ENCODE results near the gene MIB1.
"Not testable (repeated sequence)": the region's sequence is repeated elsewhere in the genome, so short reads cannot be mapped to it uniquely, and the experiment has no call there.

Gene MIB1

DNA sequence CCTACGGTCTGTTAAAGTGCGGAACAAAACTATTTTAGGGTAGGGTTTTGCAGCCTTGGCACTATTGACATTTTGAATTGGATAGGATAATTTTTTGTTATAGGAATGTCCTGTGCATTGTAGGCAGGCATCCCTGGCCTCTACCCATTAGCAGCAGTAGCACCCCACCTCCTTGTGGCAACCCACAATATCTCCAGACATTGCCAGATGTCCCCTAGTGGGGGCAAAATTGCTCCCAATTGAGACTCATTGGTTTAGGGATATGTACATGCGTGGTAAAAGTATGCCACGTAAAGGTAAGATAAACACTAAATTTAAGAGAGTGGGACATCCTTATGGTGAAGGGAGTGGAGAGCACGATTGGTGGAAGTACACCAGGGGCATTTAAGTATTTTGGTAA lies 4.6 kb downstream of the MIB1 start:
- no peak for DNase-seq

DNA sequence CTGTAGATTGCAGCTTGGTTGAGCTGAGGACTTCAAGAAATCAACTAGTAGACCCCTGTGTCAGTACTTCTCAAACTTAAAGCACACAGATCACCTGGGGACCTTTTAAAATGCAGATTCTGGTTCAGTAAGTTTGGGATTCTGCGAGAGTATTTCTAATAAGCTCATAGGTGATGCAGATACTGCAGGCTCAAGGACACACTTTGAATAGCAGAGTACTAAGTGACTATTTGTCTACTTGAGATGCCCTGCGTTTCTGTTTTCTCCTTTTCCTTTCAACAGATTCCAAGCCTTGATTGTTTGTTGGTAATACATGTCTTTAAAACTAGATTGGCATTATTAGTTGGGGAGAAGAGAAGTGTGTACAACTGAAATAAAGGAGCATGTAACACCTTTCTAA lies 6.7 kb downstream of the MIB1 start:
- DNase-seq, result no peak

DNA sequence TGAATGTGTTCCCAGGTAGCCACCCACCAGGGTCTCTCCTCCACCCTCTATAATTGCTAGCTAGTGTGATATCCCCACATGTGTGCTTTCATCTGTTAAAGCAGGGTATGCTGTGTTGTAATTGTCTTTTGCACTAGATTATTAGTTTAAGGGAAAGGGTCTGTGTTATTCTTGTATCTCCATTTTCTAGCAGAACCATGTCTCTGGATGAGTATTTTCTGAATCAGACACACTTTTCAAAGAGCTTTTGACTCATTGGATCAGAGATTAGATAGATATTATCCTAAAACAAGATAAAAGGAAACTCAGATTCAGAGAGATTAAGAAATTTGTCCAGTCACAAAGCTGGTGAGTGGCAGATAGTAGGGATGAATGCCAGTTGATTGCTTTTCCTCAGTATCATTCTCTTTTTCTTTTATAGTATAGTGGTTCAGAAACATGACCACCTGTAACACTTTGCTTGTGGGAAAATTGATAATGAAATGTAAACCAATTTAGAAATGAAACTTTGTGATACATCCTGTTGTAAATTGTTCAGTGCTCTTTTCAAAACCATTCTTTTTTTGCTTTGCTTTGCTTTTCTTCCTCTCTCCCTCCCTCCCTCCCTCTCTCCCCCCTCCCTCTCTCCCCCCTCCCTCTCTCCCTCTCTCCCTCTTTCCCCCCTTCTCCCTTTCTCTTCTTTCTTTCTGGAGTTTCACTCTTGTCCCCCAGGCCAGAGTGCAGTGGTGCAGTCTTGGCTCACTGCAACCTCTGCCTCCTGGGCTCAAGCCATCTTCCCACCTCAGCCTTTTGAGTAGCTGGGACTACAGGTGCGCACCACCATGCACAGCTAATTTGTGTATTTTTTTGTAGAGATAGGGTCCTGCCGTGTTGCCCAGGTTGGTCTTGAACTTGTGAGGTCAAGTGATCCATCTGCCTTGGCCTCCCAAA lies 7.4 kb downstream of the MIB1 start:
- DNase-seq, result peak in 1 of 2 experiments; percentile 42

DNA sequence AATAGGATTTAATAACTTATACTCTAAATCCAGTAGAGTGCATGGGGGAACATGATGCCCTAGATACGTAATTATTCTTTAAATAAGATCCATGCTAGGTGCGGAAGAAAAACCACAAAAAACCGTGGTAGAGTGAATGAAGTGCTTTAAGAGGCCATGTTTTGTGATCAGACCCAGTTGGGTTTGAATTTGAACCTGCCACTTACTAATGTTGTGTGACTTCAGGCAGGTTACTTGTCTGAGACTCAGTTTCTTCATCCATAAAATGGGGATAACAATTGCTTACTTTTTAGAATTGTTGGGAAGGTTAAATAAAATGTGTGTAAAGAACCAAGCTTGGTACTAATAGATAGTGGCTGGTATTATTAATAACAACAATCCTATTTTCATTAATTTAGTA lies 17.2 kb downstream of the MIB1 start:
- DNase-seq, result no peak

DNA sequence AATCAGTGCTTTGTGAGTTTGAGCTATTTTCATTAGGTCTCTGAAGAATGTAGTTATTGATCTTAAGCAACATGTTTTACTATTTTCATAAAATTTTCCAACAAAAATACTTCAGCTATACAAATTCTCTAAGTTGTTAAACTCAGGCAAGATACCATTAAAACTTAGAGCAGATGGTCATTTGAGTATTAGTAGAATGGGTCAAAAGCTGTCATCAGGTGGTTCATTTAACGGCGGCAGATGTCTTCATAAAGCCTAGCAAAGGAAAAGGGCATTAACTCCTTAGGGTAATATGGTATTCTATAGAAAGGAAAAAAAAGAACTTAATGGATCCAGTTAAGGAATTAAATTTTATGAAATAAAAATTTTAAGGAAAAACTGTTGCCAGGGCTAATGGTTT lies 19.2 kb downstream of the MIB1 start:
- DNase-seq, result no peak

DNA sequence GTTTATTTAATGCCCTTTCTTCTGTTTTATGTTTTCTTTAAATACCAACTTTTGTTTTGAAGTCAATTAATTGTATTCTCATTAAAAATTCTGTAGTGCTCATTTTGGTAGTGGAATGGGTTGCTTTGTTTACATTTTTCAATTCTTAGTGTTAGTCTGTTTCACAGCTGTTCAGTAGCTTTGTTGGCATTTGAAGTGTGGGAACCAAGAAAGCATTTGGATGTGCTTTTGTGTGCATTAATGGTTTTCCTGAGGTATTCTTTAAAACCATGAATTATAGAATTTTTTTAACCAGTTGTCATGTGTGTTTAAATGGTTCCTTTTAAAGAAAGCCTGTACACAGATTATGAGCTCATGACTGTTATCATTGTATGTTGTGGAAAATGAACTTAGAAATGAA lies 19.7 kb downstream of the MIB1 start:
- DNase-seq, result no peak

DNA sequence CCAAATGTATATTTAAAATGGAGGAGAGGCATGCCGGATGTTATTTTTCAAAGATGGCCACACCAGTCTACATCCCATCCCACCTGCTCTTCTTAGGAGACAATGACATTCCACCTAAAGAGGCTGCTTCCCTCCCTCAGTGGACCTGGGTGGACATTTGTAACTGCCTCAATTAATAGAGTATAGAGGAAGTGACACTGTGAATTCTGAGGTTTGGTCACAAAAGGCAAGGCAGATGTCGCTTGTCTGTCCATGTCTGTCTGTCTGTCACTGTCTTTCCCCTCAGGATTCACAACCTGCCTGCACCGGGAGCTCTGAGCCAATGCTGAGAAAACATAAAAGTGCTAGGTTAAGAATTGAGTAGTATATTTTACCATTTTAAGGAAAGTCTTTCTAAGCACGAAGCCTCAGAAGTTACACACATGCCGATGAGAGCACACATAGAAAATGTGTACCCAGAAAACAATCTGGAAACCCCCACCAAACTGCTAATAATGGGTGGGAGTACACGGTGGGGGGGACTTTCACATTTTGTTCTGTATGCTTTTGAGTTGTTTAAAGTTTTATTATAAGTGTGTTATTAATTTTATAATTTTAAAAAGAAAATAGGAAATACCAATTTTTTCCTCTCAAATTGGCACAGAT lies 21.0 kb downstream of the MIB1 start:
- DNase-seq, result no peak

DNA sequence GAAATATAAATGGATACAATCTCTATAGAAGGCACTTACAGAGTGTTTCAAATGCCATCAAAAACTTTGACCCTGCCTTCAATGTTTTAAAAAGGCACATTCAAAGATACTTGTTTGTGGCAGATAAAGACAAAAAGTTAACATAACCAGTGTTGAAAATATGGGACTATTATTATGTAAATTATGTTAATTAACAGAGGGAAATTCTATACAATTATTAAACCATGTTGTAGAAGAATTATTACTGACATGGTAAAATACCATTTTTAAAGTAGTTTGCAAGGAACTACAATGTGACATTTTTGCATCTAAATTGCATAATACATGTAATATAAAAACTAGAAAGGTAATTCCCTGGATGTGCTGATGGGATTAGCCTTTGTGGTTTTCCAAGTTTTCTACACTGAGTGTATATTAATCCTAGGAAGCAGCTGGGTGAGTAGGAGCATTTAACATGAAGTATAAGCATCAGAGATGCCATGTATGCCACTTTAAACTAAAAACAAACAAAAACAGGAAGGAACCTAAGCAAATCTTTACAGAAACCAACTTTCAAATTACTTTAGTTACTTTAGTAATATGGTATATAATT lies 21.7 kb downstream of the MIB1 start:
- DNase-seq, result no peak

DNA sequence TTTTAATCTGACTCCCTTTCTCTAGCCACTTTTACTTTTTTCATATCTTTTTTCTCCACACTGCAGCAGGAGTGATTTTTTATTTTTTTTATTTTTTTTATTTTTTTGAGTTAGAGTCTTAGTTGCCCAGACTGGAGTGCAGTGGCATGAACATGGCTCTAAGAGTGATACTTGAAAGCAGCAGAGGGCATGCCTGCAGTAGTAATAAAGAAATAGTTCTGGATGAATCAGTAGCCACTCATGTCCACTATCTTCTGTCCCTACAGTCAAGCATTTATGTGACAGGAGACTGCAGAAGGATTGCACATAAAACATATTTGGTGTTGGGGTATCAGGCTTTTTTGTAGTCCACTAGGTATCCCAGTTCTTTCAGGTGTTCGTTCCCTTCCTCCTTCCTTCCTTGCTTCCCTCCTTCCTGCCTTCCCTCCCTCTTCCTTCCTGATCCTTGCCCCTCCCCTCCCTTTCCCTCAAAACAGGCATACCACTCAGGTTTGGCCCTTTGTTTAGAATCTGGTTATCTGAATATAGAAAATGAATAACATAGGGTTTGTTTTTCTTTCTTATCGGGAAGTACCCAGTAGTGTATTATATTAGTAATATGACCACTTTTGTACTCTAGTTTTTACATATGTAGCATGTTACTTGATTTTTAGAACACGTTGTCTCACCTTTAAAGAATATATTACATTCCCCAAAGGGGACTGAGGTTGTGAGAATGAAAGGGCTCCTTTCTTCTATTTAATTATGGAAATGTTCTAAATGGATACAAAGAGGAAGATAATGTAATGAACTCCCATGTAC lies 23.5 kb downstream of the MIB1 start:
- no peak for DNase-seq

DNA sequence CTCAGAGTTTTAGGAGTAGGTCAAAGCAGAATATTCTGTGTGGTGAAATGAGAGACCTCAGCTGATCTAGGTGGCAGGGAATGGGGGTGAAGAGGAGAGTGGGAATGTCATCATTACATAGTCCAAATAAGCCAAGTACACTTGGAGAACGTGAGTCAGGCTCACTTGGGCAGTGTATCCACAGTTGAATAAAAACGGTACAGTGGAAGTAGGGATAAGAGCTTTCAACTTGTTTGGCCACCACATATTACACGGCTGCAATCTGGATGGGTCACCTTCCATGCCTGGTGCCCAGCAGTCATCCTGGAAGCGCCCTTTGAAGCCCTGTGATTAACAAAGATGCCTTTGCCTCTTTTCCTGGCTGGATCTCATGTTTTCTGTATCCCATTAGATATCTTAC lies 28.6 kb downstream of the MIB1 start:
- DNase-seq, result no peak

DNA sequence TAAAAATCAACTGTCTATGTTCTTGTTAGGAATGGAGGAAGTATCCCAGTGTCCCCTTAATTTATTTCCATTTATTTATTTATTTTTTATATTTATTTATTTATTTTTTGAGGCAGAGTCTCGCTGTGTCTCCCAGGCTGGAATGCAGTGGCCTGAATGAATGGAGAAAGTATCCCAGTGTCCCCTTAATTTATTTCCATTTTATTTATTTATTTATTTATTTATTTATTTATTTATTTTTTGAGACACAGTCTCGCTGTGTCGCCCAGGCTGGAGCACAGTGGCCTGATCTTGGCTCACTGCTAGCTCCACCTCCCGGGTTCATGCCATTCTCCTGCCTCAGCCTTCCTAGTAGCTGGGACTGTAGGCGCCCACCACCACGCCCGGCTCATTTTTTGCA lies 34.1 kb downstream of the MIB1 start:
- no peak for DNase-seq

- DNase-seq, result no peak
These were observed 37.2 kb downstream of the MIB1 start for GRCh38 chr18:21777814-21778213.

- DNase-seq, result no peak
These were observed 45.9 kb downstream of the MIB1 start for GRCh38 chr18:21786526-21786925.

DNA sequence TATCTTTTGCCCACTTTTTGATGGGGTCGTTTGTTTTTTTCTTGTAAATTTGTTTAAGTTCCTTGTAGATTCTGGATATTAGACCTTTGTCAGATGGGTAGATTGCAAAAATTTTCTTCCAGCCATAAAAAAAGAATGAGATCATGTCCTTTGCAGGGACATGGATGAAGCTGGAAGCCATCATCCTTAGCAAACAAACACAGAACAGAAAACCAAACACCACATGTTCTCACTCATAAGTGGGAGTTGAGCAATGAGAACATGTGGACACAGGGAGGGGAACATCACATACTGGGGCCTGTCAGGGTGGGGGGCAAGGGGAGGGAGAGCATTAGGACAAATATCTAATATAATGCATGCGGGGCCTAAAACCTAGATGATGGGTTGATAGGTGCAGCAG lies 55.5 kb downstream of the MIB1 start:
- not testable (repeated sequence) for DNase-seq

DNA sequence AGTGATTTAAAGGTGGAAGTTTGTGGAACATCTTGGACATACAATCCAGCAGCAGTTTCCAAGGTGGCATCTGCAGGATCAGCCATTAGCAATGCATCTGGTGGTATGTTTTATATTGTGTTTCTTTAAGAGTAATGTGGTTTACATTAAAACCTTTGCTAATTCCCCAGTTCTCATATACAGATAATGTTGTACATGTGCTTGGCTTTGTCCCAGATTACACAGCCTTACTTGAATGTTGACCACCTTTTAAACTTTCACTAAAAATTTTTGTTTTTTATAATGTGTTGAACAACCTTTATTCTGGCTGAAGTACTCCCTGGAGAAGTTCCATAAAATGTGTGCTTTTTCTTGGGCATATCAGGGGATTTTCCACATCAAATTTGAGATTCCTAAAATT lies 57.5 kb downstream of the MIB1 start:
- no peak for DNase-seq

DNA sequence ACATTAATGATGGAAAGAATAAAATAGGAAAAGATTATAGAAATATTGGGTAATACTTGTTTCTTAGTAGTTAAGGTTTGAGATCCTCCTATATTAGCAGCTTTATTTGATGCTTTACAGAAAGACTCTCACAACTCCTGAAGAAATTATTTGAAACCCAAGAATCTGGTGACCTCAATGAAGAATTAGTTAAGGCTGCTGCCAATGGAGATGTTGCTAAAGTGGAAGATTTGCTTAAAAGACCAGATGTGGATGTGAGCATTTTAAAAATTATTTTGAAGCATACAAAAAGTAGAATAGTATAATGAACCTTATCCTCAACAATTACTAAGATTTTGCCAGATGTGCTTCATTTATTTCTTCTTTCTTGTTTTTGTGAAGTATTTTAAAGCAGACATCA lies 59.1 kb downstream of the MIB1 start:
- no peak for DNase-seq

DNA sequence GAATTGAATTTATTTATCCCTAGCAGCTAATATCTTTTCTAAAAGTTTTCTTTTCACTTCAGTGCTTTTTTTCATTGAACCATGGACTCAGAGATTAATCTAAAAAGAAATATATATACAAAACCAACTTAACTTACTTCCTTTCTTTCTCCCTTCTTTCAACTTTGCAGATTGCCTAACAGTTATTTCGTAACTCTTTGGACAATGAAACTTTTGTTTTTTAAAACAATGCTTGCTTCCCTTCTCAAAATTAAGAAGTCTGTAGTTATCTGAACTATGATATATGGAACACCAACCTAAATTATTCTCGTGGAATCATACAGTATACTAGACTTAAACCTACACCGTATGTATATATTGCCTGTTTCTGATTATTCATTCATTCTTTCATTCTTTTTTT lies 62.9 kb downstream of the MIB1 start:
- DNase-seq, result no peak

DNA sequence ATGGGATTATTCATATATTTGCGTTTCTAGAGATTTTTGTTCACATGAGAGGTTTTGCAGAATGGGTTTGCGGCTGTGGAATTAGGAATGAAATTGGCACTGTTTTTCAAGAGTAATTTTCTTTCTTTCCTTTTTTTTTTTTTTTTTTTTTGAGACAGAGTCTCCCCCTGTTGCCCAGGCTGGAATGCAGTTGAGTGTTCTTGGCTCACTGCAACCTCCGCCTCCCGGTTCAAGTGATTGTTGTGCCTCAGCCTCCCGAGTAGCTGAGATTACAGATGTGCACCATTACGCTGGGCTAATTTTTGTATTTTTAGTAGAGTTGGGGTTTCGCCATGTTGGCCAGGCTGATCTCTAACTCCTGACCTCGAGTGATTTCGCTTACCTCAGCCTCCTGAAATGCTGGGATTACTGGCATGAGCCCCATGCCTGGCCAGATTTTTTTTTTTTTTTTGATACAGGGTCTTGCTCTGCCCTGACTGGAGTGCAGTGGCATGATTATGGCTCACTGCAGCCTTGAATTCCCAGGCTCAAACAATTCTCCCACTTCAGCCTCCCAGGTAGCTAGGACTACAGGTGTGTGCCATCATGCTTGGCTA lies 65.3 kb downstream of the MIB1 start:
- no peak for DNase-seq

DNA sequence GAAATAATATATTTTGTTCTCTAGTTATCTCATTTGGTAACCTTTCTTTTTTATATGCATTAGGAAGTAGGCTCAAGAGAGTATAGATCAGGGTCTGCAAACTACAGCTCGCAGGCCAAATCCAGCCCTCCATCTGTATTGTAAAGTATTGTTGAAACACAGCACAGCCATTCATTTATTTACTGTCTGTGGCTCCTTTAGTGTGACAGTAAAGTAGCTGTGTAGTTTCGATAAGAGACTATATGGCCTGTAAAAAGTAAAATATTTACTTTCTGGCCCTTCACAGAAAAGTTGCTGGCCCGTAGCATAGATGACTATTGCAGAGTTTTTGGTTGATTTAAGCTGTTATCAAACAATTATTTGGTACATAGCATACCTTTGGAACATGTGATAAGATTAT lies 67.6 kb downstream of the MIB1 start:
- DNase-seq, result no peak

DNA sequence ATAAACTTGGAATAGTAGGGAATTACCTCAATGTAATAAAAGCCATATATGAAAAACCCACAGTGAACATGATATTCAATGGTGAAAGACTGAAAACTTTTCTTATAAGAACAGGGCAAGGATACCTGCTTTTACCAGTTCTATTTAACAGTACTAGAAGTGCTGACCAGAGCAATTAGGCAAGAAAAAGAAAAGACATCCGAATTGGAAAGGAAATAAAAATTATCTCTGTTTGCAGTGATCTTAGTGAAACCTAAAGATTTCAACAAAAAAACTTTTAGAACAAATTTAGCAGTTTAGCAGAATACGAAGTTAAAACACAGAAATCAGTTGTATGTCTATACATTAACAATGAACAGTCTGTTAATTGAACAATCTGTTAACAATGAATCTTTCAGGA lies 69.1 kb downstream of the MIB1 start:
- no peak for DNase-seq

- DNase-seq, result no peak
These were observed 74.5 kb downstream of the MIB1 start for GRCh38 chr18:21815101-21815500.

- no peak for DNase-seq
These were observed 79.6 kb downstream of the MIB1 start for GRCh38 chr18:21820033-21820810.

All from NCI-H2081 (cell line).